NCI-H1105 treated with DMSO at 0.1 percent for 48 hours (cell line): ENCODE data around the gene PLCH1.

Source experiments
- DNase-seq: peaks from one replicate; lab custom pipeline; 2025; lab: John Stamatoyannopoulos, UW

The PLCH1 gene

DNA sequence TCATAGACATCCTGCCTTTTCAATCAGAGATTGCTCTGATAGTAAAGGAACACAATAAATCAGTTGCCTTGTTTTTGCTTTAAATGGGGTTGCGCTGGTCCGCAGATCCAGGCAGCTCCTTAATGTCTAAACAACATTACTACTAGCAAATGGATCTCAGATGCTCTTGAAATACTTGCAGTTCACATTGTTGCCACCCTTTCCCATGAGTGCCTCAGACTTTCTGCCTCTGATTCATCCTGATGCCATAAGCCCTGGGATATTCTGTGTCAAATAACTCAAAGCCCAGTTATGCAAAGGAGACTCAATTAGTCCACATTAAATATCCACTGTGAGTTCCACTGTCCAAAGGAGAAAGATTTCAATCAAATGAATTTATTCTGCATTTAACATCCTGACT is 196.7 kb downstream of the PLCH1 start:
- DNase-seq: no peak

DNA sequence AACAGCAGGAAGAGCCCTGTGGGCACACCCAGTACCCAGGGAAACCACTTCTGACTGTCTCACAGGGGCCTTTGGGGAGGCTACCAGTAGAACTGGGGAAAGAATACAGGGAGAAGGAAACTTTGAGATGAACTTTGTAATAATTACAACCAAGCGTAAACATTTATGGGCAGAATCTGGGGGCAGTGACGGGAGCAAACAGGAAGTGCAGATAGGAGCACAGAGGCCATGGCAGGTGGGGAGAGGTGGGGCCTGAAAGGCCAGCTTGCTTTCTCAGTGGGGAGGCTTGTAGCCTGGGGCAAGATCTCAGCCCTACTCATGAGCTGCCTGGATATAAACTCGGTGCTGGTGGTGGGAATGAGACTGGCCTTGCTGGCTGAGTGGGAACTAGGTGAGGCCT is 209.8 kb downstream of the PLCH1 start:
- DNase-seq: no peak

DNA sequence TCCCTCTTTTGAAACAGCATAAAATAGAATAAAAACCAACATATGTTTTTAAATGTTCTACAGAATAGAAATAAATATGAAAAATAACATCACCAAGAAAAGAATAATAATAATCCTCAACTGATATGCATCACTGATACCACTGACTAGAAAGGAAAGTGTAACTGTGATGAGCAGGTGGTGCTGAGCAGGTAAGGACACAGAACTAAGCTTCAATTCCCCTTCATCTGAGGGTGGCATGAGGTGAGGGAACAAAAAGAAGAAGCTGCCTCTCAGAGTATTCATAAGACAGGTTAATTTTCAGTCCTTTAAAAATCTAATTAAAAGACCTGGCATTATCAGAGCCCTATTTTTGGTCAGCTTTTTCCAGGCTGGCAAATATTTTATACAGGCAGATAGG is 216.3 kb downstream of the PLCH1 start:
- DNase-seq: no peak

DNA sequence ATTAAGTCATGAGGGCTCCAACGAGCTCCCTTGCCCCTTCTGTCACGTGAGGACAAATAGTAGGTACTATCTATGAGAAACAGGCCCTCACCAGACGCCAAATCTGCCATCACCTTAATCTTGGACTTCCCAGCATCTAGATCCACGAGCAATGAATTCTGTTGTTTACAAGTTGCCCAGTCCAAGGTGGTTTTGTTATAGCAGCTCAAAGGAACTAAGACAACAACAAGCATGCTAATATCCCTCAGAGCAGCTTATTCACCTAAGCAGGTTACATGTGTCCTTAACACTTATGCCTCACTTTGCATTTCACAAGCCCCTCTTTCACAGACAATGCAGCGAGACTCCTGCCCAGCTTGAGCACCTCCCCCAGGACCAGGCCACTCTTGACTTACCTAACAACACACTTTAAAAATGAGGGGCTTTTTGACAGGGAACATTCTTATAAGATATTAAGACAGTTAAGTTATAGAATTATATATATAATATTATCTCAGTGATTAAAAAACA is 219.5 kb downstream of the PLCH1 start:
- no peak for DNase-seq

DNA sequence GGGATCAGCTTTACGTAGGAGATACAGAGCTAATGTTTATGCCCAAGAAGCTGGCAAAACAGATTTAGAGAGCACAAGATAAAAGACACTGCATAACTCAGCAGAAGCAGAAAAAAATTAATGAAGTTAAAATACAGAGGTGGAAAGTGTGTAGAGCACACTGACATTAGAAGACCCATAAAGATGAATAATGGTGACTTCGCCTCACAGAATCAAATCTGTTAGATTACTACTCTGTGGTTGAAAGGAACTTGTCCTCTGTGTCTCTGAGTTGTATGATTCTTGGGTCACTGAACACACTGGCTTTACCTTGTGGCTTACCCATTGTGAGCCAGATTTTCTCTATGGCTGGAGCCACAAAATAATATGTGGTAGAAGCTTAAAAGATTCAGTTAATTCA is 224.4 kb downstream of the PLCH1 start:
- DNase-seq: no peak

DNA sequence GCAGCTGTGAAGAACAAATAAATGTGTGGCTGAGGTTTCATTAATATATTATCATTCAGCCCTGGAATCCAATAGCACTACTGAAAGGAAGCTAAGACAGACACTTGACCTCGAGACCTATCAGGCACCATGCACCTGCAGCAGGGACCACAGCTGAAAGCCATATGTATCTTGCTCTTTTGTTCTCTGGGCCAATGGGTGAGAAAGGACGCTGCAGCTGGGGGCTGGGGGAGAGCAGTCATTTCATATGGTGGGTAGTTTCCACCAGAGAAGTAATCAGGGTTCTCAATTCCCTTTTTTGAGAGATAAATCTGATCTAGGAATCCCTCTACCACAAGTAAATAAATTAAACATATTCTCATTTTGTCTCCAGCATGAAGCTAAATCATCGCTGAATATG is 225.8 kb downstream of the PLCH1 start:
- peak; percentile 84 for DNase-seq

DNA sequence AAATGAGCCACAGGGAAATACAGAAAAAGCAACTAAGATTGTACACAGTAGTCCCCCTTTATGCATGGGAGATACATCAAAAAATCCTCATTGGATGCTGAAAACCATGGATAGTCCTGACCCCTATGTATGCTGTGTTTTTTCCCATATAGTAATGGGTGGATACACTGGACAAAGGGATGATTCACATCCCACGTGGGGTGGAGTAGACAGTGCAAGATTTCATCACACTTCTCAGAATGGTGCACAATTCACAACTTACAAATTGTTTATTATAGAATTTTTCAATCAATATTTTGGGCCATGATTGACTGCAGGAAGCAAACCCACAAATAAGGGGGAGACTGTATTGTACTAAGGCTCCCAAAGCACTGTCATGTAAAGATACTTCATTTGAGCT is 227.0 kb downstream of the PLCH1 start:
- no peak for DNase-seq

DNA sequence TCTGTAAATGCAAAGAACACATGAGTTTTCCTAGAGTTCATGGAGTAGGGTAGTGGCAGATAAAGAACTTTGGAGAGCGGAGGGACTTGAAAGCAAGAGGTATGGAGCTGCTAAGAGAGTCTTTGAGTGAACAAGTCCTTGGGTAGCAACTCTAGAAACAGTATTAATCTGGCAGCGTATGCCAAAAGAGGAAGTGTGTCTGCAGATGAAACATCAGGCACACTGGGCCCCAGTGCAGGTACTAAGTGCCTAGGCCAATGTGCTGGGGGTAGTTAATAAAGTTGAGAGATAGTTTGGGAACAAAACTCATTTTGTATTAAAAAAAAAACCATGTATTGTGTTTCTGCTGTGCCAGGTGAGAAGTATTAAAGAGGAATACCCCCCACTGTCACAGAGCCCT is 228.4 kb downstream of the PLCH1 start:
- DNase-seq: no peak

DNA sequence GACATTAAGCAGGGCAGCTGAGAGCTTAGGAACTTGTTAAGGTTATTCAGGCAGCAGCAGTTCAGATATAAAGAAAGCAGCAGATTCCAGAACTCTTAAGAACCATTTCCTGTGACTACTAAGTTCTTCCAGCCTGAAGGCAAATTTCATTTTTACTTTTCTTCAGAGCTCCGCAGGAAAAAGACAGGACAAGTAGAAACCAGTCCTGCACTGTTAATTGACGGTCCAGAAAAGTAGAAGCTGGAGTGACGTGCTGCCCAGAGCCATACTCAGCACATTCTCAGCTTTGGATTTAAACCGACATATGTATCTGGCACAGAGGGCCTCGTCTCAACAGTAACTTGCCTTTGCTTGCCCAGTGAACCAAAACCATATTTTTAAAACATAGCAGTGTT is 232.0 kb downstream of the PLCH1 start:
- DNase-seq: no peak

DNA sequence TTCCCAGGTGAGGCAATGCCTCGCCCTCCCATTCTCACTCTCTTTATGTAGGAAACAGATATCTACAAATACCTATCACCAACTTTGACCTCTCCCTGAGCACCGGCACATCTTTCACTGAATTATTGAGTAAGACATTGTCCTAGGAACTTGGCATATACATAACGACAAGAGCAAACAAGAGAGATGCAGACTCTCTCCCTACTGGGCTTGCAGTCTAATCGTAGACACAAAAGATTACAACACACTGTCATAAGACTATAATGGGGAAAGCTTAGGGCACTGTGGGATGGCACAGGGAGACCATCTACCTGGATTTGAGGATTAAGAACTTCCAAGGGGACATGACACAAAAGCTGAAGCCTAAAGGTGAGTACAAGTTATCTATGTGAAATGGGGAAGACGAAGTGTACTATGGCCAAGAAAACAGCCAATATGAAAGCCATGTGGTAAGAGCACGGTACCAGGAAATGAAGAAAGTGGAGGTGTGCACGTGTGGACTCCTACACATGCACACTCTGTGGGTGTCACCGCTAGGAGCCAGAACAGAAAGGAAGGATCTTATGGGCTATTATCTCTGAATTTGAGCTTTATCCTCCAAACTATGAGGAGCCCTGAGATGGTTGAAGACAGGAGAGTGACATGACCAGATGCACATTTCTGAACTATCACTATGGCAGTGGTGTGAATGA is 232.6 kb downstream of the PLCH1 start:
- no peak for DNase-seq

DNA sequence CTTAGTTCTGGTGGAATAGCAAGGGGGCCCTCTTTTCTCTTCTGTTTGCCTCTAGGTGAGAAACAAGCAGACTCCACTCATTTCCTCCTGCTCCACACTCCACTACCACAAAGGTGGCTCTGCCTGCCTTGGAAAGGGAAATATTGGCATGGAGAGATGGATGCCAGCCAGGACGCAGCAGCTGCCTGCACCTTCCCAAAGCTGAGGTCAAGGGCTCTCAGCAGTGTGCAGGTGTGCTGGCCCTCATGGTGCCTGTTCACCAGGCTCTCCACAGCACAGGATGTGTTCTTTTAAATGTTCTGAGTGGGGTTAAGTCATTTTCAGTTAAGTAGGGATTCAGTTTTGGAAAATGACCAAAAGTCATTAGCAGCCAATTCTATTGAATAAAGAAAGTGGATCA is 240.2 kb downstream of the PLCH1 start:
- peak; percentile 100 for DNase-seq

DNA sequence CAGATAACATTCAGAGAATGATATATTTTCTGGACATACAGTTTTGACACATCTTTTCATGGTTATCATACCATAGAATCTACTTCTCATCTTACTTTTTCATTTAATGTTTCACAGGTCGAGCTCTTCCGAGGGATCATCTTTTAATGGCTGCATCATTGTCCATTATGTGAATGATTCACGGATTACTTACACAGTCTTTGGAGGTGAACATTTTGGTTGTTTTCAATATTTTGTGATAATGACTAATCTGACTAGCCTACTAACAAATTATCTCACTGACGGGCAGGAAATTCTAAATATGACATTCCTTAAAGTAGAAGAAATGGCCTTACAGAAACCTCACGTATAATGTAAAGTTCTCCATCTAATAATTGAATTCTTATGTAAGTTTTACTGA is 242.2 kb downstream of the PLCH1 start:
- no peak for DNase-seq

DNA sequence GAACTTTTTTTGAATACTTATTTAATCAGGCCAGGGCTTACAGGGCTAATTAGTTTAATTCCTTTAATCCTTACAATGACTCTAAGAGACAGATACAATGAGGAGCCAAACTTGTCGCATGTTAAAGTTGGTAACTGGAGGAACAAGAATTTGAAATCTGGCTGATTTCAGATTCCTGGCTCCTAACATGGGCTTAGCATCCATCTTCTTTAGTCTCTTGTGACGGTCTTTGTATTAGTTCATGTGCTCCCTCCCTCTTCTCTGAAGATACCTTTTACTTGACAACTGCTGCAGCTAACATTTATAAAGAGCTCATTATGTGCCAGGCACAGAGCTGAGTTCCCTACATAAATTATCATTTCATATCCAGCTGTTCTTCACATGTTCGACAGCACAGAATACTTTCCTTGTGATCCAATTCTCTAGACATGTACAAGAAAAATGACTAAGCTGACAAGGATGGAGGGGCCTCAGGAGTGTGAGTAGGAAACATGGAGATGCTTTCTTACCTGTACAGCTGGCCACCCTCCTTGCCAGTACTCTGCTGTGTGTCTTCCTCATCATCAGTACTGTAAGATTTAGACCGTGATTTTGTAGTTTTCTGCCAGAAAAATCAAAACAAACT is 244.6 kb downstream of the PLCH1 start:
- no peak for DNase-seq

DNA sequence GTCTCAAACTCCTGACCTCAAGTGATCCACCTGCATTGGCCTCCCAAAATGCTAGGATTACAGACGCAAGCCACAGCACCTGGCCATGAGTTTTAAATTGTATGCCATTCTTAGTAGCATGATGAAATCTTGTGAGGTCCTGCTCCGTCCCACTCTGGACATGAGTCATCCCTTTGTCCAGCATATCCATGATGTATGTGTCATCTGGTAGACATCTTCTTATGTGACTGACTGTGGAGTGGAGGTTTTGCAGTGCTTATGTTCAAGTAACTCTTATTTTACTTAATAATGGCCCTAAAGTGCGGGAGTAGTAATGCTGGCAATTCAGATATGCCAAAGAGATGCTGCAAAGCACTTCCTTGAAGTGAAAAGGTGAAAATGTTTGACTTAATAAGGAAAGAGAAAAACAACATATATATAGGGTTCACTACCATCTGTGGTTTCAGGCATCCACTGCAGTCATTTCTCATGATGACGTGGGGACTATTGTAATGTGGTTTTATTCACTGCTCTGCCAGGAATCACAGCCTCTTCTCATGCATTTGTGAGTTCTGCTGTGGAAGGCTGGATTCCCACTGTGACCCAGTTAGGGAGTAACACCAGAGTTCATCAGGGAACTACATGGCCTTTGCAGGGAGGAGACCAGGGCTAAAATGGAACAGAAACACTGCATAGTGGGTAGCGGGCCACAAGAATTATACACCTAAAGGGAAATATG is 246.8 kb downstream of the PLCH1 start:
- no peak for DNase-seq

DNA sequence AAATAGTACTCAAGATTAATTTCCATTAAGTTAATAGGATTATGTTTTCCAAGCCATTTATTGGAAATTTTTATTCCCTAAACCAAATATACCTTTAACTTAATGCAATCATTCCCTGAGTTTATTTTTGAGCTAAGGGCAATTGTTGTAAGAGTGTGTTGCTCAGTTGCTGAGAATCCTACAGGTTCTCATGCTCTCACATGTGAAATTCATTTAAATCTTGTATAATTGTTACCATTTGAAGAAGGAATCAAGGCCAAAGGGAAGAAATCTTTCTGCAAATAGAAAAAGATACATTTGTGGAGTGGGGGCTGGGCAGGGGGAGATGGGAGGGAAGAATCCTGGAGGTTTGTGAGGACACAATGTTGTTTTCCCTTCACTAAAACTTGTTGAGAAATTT is 248.7 kb downstream of the PLCH1 start:
- no peak for DNase-seq

DNA sequence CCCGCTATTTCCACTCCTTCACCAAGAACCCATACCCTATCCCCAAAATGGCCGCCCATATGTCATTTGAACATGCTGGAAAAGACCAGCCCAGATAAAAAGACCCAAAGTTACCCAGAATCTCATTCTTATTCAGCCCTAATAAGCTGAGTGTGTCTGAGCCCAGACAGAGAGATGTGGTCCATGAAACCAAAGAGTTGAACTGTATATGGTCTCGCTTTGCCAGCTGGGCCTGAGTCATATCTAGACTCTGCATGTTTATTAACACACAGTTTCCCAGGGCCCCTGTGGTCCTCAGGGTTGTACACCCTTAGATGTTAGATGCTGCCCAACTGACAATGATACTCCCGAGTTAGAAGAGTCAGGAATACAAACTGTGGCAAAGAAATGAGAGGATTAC is 249.5 kb downstream of the PLCH1 start:
- DNase-seq: no peak

DNA sequence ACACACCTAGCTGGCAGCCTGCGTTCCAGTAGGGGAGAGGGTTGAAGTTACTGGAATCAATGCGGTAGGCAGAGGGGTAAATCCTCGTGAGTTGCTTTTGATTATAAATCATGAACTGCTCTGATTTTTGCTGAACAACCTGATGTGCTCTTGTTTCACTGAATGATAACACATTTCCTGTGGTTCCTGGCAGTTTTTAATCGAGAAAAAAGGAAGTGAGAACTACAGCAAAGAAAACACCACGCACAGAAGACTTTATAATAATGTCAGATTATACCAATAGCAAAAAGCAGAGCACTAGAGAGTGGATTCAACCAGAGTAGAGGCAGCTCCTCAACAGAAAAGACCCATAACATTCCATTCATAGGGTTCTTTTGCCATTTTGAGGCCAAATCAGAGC is 250.5 kb downstream of the PLCH1 start:
- no peak for DNase-seq

DNA sequence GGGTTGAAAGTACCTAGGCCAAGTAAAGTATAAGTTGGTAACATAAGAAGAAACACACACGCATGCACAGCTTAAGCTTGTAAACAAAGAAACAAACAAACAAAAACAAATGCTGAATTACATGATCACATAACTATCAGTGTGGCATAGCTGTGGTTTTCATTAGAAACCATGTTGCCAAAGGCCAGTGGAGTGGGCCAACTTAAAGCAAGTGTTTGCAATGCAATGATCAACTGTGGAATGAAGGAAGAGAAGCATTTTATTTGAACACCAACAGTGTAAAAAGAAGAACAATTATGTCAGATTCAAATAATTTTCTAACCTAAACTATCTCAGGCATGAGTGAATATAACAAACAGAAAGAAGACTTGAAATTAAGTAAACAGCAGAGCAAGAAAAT is 252.0 kb downstream of the PLCH1 start:
- no peak for DNase-seq

DNA sequence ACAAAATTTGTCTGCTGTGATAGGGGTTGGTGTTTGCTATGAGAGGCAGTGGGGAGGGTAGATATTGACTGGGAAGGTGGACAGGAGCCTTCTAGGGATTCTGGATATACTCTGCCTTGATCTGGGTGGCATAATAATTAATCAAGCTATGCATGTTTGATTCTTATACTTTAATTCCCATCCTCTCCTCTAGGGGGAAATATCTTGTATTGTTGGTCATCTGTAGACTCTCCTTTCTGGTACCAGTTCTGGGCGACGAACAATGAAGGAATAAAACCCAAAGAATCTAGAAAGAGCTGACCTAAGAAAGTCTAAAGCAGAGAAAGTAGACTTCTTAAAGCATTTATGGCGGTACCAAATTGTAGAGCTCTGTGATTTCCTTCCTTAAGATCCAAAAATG is 253.2 kb downstream of the PLCH1 start:
- no peak for DNase-seq

DNA sequence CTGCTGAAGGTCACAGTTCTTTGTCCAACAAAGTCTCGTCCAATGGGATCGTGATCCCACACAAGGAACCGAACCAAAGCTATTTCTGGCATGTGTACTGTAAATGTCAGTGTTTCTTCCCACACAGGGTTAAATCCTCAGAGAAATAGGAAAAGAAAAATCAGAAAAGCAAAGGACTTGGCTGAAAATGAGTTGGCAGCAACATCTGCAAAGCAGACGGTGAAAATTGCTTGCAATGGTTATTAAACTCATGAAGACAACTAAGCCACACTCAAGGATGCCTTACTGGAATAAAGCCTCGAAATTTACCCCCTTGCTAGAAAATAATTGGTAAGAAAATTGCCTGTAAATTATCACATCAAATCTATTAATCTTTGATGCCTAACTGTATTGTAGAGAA is 256.2 kb downstream of the PLCH1 start:
- DNase-seq: no peak

DNA sequence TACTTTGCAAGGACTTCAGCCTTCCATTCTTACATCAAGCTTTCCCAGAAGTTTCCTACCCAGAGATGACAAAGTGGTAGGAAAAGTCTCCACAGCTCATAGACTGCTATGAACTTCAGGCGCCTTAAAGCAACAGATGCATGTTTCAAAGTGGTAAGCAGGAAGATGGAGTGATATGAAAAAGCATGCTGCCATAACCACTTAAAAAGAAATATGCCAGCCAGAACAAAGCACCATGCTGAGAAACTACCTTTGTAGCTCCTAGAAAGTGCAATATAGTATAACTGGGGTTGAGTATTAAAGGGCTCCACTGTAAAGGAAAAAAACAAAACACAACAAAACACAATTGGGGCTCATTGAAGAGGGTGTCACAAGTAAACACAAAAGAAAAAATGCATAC is 259.0 kb downstream of the PLCH1 start:
- no peak for DNase-seq

DNA sequence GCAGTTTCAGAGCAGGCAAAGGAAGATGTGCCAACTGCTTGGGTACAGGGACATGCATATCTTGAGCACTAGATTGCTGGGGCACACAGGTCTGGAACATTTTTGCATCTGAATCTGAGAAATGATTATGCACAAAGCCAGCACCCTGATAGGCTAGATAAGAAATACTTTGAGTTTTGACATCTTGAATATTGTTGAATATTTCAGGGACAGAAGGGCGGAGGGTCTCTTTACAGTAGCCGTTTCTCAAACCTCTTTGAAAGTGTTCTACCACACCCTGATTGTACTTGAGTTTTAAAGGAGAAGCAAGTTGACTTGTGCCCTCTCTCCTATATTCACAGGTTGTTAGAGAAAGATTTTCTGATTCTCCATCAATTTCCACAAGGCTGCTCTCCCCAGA is 263.3 kb downstream of the PLCH1 start:
- DNase-seq: no peak

DNA sequence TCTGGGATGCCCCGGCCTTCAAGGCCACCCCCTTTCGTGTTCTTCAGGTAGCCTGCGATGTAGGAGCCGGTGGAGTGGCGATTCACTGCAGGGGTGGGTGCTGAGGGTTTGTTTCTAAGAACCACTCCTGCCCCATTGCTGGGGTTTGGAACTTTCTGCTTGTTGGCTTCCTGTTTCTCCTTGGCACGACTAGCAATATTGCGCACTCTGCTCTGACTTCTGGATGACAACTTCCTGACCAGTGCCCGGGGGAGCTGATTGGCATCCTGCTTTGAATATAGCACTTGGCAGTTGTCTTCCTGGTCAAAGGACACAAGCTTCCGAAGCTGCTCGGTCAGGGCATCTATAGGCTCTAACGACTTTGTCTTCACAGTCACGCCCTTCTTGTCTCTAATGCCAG is 263.8 kb downstream of the PLCH1 start:
- DNase-seq: no peak
